ENCODE data around the gene FILIP1L.
A peak's percentile ranks its signal among the peaks of the same experiment; 100 is the strongest.
"Not testable (repeated sequence)": the region's sequence is repeated elsewhere in the genome, so short reads cannot be mapped to it uniquely, and the experiment has no call there.

Gene FILIP1L

DNA sequence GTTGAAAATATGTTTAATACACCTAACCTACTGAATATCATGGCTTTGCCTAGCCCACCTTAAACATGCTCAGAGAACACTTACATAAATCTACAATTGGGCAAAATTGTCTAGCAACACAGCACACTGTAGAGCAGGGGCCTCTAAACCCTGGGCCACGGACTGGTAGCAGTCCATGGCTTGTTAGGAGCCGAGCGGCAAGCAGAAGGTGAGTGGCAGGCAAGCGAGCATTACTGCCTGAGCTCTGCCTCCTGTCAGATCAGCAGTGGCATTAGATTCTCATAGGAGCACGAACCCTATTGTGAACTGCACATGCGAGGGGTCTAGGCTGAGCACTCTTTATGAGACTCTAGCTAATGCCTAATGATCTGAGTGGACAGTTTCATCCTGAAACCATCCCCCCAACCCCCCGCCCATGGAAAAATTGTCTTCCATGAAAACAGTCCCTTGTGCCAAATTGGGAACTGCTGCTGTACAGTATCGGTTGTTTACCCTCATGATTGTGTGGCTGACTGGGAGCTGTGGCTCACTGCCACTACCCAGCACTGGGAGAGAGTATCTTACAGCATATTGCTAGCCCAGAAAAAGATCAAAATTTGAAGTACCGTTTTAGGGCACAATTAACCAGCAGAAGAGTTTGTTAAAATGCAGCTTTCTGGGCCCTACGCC lies 270.6 kb downstream of the FILIP1L start:
- no peak for DNase-seq (ENCODE audit: low read depth)

DNA sequence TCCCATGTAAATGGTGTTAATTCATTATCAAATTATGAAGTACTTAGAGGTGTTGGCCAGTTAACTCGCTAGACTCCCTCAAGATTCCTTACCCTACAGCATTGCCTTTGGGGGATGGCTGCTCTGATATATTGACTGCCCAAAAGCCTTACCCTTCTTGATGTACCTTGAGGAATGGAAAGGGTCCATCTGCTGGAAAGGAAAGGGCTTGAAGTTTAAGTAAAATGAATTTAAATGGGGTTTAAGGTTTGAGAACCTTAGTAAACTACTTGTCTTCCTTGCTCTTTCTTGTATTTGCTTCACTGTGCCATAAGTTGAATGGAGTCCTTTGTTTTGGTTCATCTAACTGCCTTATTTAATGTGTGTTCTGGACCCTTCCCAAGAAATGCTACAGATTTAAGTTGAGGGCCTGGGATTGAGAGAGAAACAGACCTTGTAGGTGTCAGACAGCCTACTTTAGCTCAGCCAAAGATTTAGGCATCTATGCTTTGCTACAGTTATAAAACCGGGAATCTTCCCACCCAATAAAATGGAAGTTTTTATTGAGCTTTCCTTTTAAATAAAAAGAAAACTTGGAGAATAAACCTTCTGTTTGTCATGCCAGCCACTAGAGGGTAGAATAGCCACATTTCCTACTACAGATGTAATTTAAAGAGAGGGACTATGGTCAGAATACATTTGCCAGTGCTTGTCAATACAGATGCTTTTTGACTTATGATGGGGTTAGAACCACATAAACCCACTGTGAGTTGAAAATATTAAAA lies 271.3 kb downstream of the FILIP1L start:
- no peak for DNase-seq (ENCODE audit: low read depth)
- TF ChIP-seq, protein P1, sequence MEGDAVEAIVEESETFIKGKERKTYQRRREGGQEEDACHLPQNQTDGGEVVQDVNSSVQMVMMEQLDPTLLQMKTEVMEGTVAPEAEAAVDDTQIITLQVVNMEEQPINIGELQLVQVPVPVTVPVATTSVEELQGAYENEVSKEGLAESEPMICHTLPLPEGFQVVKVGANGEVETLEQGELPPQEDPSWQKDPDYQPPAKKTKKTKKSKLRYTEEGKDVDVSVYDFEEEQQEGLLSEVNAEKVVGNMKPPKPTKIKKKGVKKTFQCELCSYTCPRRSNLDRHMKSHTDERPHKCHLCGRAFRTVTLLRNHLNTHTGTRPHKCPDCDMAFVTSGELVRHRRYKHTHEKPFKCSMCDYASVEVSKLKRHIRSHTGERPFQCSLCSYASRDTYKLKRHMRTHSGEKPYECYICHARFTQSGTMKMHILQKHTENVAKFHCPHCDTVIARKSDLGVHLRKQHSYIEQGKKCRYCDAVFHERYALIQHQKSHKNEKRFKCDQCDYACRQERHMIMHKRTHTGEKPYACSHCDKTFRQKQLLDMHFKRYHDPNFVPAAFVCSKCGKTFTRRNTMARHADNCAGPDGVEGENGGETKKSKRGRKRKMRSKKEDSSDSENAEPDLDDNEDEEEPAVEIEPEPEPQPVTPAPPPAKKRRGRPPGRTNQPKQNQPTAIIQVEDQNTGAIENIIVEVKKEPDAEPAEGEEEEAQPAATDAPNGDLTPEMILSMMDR (conservative IDR thresholded peaks at IDR 0.05; ENCODE audit: low read depth, low read length): peak; percentile 71
- H3K4me3 ChIP-seq (ENCODE audit: low read length): no peak overlapping the region

More for the DNA sequence above, 270.6 kb downstream of the FILIP1L start:
- TF ChIP-seq, protein P1 (conservative IDR thresholded peaks at IDR 0.05; ENCODE audit: low read depth, low read length): no peak
- H3K4me3 ChIP-seq (ENCODE audit: low read length): no peak overlapping the region

DNA sequence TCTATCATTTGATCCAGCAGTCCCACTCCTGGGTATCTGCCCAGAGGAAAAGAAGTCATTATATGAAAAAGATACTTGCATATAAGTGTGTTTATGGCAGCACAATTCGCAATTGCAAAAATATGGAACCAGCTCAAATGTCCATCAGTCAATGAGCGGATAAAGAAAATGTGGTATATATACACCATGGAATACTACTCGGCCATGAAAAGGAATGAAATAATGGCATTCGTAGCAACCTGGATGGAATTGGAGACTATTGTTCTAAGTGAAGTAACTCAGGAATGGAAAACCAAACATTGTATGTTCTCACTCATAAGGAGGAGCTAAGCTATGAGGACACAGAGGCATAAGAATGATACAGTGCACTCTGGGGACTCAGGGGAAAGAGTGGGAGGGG lies 272.4 kb downstream of the FILIP1L start:
- not testable (repeated sequence) for H3K4me3 ChIP-seq (ENCODE audit: low read length); DNase-seq (ENCODE audit: low read depth)

DNA sequence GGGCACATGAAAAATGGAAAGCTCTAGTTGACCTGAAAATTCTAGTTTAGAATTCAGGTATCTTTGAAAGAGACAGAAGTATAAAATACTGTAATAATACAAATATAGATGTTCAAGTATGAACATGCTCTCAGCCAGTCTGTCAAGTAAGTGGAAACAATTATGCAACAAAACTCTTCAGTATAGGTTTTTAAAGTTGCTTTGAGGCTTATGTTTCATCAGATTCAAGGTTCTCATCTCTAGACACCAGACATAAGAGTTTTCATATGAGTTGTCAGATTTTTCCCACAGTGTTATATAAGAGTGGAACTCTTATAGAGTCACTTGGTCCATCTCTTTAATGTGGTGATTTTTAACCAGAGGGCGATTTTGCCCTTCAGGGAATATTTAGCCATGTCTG lies 274.7 kb downstream of the FILIP1L start:
- TF ChIP-seq, protein P1 (conservative IDR thresholded peaks at IDR 0.05; ENCODE audit: low read depth, low read length): no peak
- no peak for DNase-seq (ENCODE audit: low read depth)

DNA sequence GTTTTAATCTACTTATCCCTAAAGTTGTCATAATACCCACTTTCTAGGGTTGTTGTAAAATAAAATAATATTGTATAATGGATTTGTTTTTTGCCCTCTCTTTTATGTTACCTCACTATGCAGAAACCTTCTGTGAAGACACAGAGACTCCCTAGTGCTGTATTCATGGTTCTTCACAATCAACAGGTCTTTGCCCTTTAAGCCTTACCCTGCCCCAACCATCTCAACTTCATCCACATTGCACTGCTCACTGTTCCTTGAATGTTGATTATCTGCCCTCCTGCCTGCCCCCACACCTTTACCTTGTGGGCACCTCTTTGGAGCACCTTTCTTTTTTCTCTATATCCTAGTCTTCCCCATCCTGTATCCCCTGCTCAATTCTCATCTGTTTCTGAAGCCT lies 275.5 kb downstream of the FILIP1L start:
- H3K4me3 ChIP-seq (ENCODE audit: low read length): no peak overlapping the region
- DNase-seq (ENCODE audit: low read depth): no peak
- TF ChIP-seq, protein P1 (conservative IDR thresholded peaks at IDR 0.05; ENCODE audit: low read depth, low read length): no peak

More for the DNA sequence above, 274.7 kb downstream of the FILIP1L start:
- no peak overlapping the region for H3K4me3 ChIP-seq (ENCODE audit: low read length)

DNA sequence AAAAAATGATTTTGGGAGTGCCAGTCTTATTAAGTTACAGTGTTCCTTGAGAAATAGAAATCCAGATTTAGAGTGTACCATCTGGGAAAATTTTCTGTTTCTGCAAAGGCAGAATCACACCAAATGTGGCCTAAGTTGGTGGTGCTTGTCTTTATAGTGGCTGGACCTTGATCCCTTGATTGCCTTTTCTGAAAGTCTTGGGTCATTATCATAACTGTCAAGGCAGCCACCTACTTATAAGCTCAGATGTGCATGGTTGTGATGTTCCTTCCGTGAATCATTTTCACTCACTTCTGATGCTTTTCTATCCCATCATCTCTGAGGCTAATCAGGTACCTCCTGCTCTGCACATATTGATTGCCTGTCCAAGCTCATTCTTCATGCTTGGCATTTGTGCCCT lies 276.6 kb downstream of the FILIP1L start:
- H3K4me3 ChIP-seq (ENCODE audit: low read length): no peak overlapping the region
- DNase-seq (ENCODE audit: low read depth): no peak
- TF ChIP-seq, protein P1 (conservative IDR thresholded peaks at IDR 0.05; ENCODE audit: low read depth, low read length): no peak

DNA sequence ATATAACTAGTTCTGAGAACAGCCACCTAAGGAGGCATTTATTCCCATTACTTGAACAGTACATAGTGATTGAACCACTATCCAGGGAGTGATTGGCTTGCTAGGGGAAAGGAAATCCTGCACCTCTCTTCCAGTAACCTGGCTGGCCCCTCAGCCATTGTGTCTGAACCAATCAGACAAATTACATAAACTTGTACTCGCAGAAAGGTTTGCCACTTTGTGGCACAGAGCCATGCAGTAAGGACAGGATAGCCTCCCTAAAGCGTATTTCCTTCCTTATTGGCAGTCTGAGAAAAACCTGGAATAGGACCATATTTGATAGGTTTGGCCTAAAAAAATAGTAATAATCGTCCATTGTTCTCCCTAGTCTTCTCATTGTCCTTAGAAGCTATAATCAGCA lies 277.6 kb downstream of the FILIP1L start:
- H3K4me3 ChIP-seq (ENCODE audit: low read length): no peak overlapping the region
- TF ChIP-seq, protein P1 (conservative IDR thresholded peaks at IDR 0.05; ENCODE audit: low read depth, low read length): no peak
- no peak for DNase-seq (ENCODE audit: low read depth)

Data from retinal pigment epithelial cell (primary cell).